GM18520 (cell line): ENCODE measurements around the gene FRAS1.
"Not testable (repeated sequence)": the region's sequence is repeated elsewhere in the genome, so short reads cannot be mapped to it uniquely, and the experiment has no call there.

Experiments used
- ATAC-seq: cut with Tn5 transposase; IDR thresholded peaks from one replicate; pipeline ENCODE4 v1.9.1; 2021; ENCODE audit not compliant: unreplicated experiment

Gene FRAS1

GRCh38 chr4:78057135-78057599, at the start of gene FRAS1:
FRAS1 (plus strand) TSS chr4:78057323; CDS start chr4:78058010, 687 bp downstream.
- no peak for ATAC-seq

GRCh38 chr4:78011003-78011402, 46.1 kb upstream of the FRAS1 start:
- ATAC-seq: not testable (repeated sequence)

GRCh38 chr4:78014889-78015886, 41.9 kb upstream of the FRAS1 start:
- ATAC-seq: no peak

- ATAC-seq: no peak
Measured at GRCh38 chr4:78018271-78019049, 38.7 kb upstream of the FRAS1 start.

- ATAC-seq: no peak
Measured at GRCh38 chr4:78019414-78019813, 37.7 kb upstream of the FRAS1 start.

- no peak for ATAC-seq
Measured at GRCh38 chr4:78020677-78021076, 36.4 kb upstream of the FRAS1 start.

- no peak for ATAC-seq
Measured at GRCh38 chr4:78022517-78022916, 34.6 kb upstream of the FRAS1 start.

- no peak for ATAC-seq
Measured at GRCh38 chr4:78024085-78024484, 33.0 kb upstream of the FRAS1 start.

GRCh38 chr4:78024576-78025091, 32.5 kb upstream of the FRAS1 start:
- ATAC-seq: no peak

GRCh38 chr4:78031417-78031950, 25.6 kb upstream of the FRAS1 start:
- ATAC-seq: no peak

- no peak for ATAC-seq
Measured at GRCh38 chr4:78032446-78032845, 24.7 kb upstream of the FRAS1 start.

- ATAC-seq: no peak
Measured at GRCh38 chr4:78032929-78033328, 24.2 kb upstream of the FRAS1 start.

- no peak for ATAC-seq
Measured at GRCh38 chr4:78033861-78034260, 23.3 kb upstream of the FRAS1 start.

GRCh38 chr4:78038704-78039103, 18.4 kb upstream of the FRAS1 start:
- no peak for ATAC-seq

- ATAC-seq: no peak
Measured at GRCh38 chr4:78039678-78040077, 17.4 kb upstream of the FRAS1 start.

- ATAC-seq: no peak
Measured at GRCh38 chr4:78040431-78040830, 16.7 kb upstream of the FRAS1 start.

- no peak for ATAC-seq
Measured at GRCh38 chr4:78047366-78047765, 9.8 kb upstream of the FRAS1 start.

- ATAC-seq: peak; percentile 49
Measured at GRCh38 chr4:78056265-78057129, 626 bp upstream of the FRAS1 start.

GRCh38 chr4:78057600-78058550, 752 bp downstream of the FRAS1 start:
- ATAC-seq: no peak
